WTC11 (cell line): Measurements from ENCODE around the gene MOB3C. TPM values are rescaled to one million over a fixed set of nuclear protein-coding genes. Genes with fewer than 3 reads are reported as not detected.

Source experiments
- ATAC-seq: fragments of 200-7000 bp; cut with Tn5 transposase; 2 replicates; pipeline ENCODE4 v1.10.0; 2021; ENCODE audit warnings: mild to moderate bottlenecking, moderate library complexity
- CTCF ChIA-PET: fragments of 300-600 bp; sonication (Branson Sonifier 250); formaldehyde crosslinking; loops from one replicate; lab custom pipeline; 2021; ENCODE audit warnings: antibody characterized with exemption; lab: Charles Lee
- POLR2A ChIA-PET: fragments of 350-600 bp; sonication (Branson Sonifier 250); formaldehyde crosslinking; loops from one replicate; lab custom pipeline; 2021; ENCODE audit warnings: antibody characterized with exemption; lab: Charles Lee
- DNase-seq: peaks from one replicate; pipeline ENCODE4 v3.0.0; 2021; ENCODE audit warnings: low spot score
- H3K27ac Mint-ChIP-seq: 2 replicates; pipeline ENCODE4 v1.8.0; 2021; ENCODE audit warnings: mixed read lengths
- H3K27me3 Mint-ChIP-seq: 2 replicates; pipeline ENCODE4 v1.8.0; 2021; ENCODE audit warnings: low read depth, mild to moderate bottlenecking, moderate library complexity, mixed read lengths
- H3K36me3 Mint-ChIP-seq: 2 replicates; pipeline ENCODE4 v1.8.0; 2021; ENCODE audit warnings: mixed read lengths
- H3K4me1 Mint-ChIP-seq: 2 replicates; pipeline ENCODE4 v1.8.0; 2022; ENCODE audit warnings: mixed read lengths
- H3K4me3 Mint-ChIP-seq: 2 replicates; pipeline ENCODE4 v1.8.0; 2021; ENCODE audit warnings: mild to moderate bottlenecking, moderate library complexity, mixed read lengths
- H3K9me3 Mint-ChIP-seq: 2 replicates; pipeline ENCODE4 v1.8.0; 2021; ENCODE audit warnings: mixed read lengths
- AR ChIP-seq: fragments of 250-450 bp; sonication (Bioruptor Pico); IDR thresholded peaks from 2 replicates; pipeline ENCODE4 v1.9.0; 2021; ENCODE audit warnings: mild to moderate bottlenecking
- ATF1 ChIP-seq: sonication (generic); formaldehyde crosslinking; IDR thresholded peaks from 2 replicates; pipeline ENCODE4 v1.8.1; 2023; ENCODE audit warnings: mild to moderate bottlenecking, moderate library complexity, missing genetic modification reagents
- E2F1 ChIP-seq: sonication (generic); formaldehyde crosslinking; IDR thresholded peaks from 2 replicates; pipeline ENCODE4 v1.8.0; 2022; ENCODE audit warnings: mild to moderate bottlenecking, missing genetic modification reagents
- FOXK1 ChIP-seq: sonication (generic); formaldehyde crosslinking; IDR thresholded peaks from 2 replicates; pipeline ENCODE4 v1.8.0; 2022; ENCODE audit warnings: mild to moderate bottlenecking, moderate library complexity, missing genetic modification reagents
- GRHL2 ChIP-seq: fragments of 250-450 bp; sonication (Bioruptor Pico); IDR thresholded peaks from 2 replicates; pipeline ENCODE4 v1.8.0; 2022; ENCODE audit warnings: mild to moderate bottlenecking, moderate library complexity; ENCODE audit not compliant: insufficient replicate concordance, severe bottlenecking
- MXD4 ChIP-seq: fragments of 250-450 bp; sonication (Bioruptor Pico); IDR thresholded peaks from 2 replicates; pipeline ENCODE4 v1.8.0; 2021; ENCODE audit warnings: mild to moderate bottlenecking, moderate library complexity, borderline replicate concordance
- NFATC4 ChIP-seq: fragments of 250-450 bp; sonication (Bioruptor Pico); IDR thresholded peaks from 2 replicates; pipeline ENCODE4 v1.9.0; 2021; ENCODE audit warnings: mild to moderate bottlenecking
- PRDM15 ChIP-seq: sonication (generic); formaldehyde crosslinking; IDR thresholded peaks from 2 replicates; pipeline ENCODE4 v1.8.0; 2022; ENCODE audit warnings: missing genetic modification reagents
- PREB ChIP-seq: sonication (generic); formaldehyde crosslinking; IDR thresholded peaks from 2 replicates; pipeline ENCODE4 v1.8.1; 2022; ENCODE audit warnings: mild to moderate bottlenecking, missing genetic modification reagents, moderate library complexity, borderline replicate concordance
- SMAD3 ChIP-seq: sonication (generic); formaldehyde crosslinking; IDR thresholded peaks from 2 replicates; pipeline ENCODE4 v1.8.0; 2022; ENCODE audit warnings: missing genetic modification reagents, mild to moderate bottlenecking, borderline replicate concordance
- SP1 ChIP-seq: sonication (generic); formaldehyde crosslinking; conservative IDR thresholded peaks from 2 replicates; pipeline ENCODE4 v1.8.1; 2022; ENCODE audit warnings: missing genetic modification reagents
- STAT6 ChIP-seq: sonication (generic); formaldehyde crosslinking; conservative IDR thresholded peaks from 2 replicates; pipeline ENCODE4 v1.8.1; 2023; ENCODE audit warnings: mild to moderate bottlenecking, low read depth, missing genetic modification reagents, moderate library complexity
- TEAD4 ChIP-seq: sonication (generic); formaldehyde crosslinking; IDR thresholded peaks from 2 replicates; pipeline ENCODE4 v1.8.0; 2022; ENCODE audit warnings: mild to moderate bottlenecking, missing genetic modification reagents
- ZNF121 ChIP-seq: sonication (generic); formaldehyde crosslinking; IDR thresholded peaks from 2 replicates; pipeline ENCODE4 v1.8.0; 2023; ENCODE audit warnings: missing genetic modification reagents
- ZNF219 ChIP-seq: sonication (generic); formaldehyde crosslinking; IDR thresholded peaks from 2 replicates; pipeline ENCODE4 v1.8.0; 2023; ENCODE audit warnings: missing genetic modification reagents, mild to moderate bottlenecking, borderline replicate concordance
- ZNF281 ChIP-seq: sonication (generic); formaldehyde crosslinking; IDR thresholded peaks from 2 replicates; pipeline ENCODE4 v1.8.0; 2023; ENCODE audit warnings: mild to moderate bottlenecking, missing genetic modification reagents
- total RNA-seq: library from RNA; stranded (reverse); gene quantifications from 3 replicates; pipeline ENCODE4 v1.2.3, GENCODE V29; 2021

Gene MOB3C
- total RNA-seq, 1 experiment from 2014 or later = 3.1 TPM

GRCh38 chr1:46637444-46638083 is 21.0 kb upstream of the MOB3C start:
- Mint-ChIP-seq H3K36me3 (peaks cover 9% of the 10 kb centered on the region; the same call in 1 of the 2 replicates), H3K4me1 (no peaks in the 10 kb centered on the region), H3K27ac (no peak overlapping the region), H3K4me3 (no peak overlapping the region), H3K9me3 (no peaks in the 10 kb centered on the region), H3K27me3 (no peaks in the 10 kb centered on the region; the same call in 1 of the 2 replicates)
- DNase-seq = no peak
- ATAC-seq = no peak
- POLR2A ChIA-PET = no interaction called here
- TF ChIP-seq ZNF219 (CRISPR knock-in tag) (no peak), PRDM15 (no peak), NFATC4 (CRISPR knock-in tag) (no peak), SMAD3 (CRISPR knock-in tag) (no peak), ZNF281 (CRISPR knock-in tag) (no peak), ZNF121 (CRISPR knock-in tag) (no peak), ATF1 (no peak), GRHL2 (CRISPR knock-in tag) (no peak), SP1 (CRISPR knock-in tag) (no peak), AR (no peak), PREB (CRISPR knock-in tag) (no peak)
- CTCF ChIA-PET = no interaction called here

- POLR2A ChIA-PET = no interaction called here
- no peak overlapping the region for H3K4me3 Mint-ChIP-seq
- ATAC-seq = no peak
- H3K9me3 Mint-ChIP-seq = no peaks in the 10 kb centered on the region
- CTCF ChIA-PET = interaction anchor here (1.0 to 2.0 kb wide), 3 partner anchors 11 to 113 kb away, joined by 3 to 7 read pairs (median 4); no protein-coding TSS in a partner anchor
- no peaks in the 10 kb centered on the region; the same call in 1 of the 2 replicates for H3K27me3 Mint-ChIP-seq
- DNase-seq = no peak
- peaks cover 9% of the 10 kb centered on the region; the same call in 1 of the 2 replicates for H3K36me3 Mint-ChIP-seq
- H3K27ac Mint-ChIP-seq = no peak overlapping the region
- H3K4me1 Mint-ChIP-seq = no peaks in the 10 kb centered on the region
- no peak for TF ChIP-seq ZNF219 (CRISPR knock-in tag)
- no peak for TF ChIP-seq FOXK1 (CRISPR knock-in tag)
- no peak for TF ChIP-seq ZNF281 (CRISPR knock-in tag)
- no peak for TF ChIP-seq STAT6
- TF ChIP-seq E2F1 = no peak
- no peak for TF ChIP-seq TEAD4 (CRISPR knock-in tag)
- TF ChIP-seq MXD4 (CRISPR knock-in tag) = no peak
Observed at GRCh38 chr1:46635205-46635604, 18.6 kb upstream of the MOB3C start.
